IgD-negative memory B cell (primary cell): ENCODE measurements around the gene IRF5. TPM values are rescaled to one million over a fixed set of nuclear protein-coding genes. Genes with fewer than 3 reads are reported as not detected.

Source experiments
- H3K27ac Mint-ChIP-seq, 3 donors: one replicate each; pipeline ENCODE4 v1.8.0; 2020 to 2022; ENCODE audit warnings: mild to moderate bottlenecking in 3 of 3, mixed read lengths in 3 of 3, moderate library complexity in 1 of 3
- H3K27me3 Mint-ChIP-seq: one replicate; pipeline ENCODE4 v1.8.0; 2021; ENCODE audit warnings: mixed read lengths
- H3K36me3 Mint-ChIP-seq: one replicate; pipeline ENCODE4 v1.8.0; 2020; ENCODE audit warnings: mild to moderate bottlenecking, mixed read lengths
- H3K4me1 Mint-ChIP-seq, 3 donors: one replicate each; pipeline ENCODE4 v1.8.0; 2020 to 2022; ENCODE audit warnings: mixed read lengths in 3 of 3, mild to moderate bottlenecking in 1 of 3
- H3K4me3 Mint-ChIP-seq, 4 donors: one replicate each; pipeline ENCODE4 v1.8.0; 2020 to 2022; ENCODE audit warnings: mild to moderate bottlenecking in 4 of 4, mixed read lengths in 4 of 4, moderate library complexity in 3 of 4
- H3K9me3 Mint-ChIP-seq, 3 donors: one replicate each; pipeline ENCODE4 v1.8.0; 2020 to 2021; ENCODE audit warnings: mixed read lengths in 3 of 3, mild to moderate bottlenecking in 1 of 3
- polyA plus RNA-seq: library from polyadenylated mRNA; unstranded; fragments of 300-500 nt; fragmentation: Illumina TruSeq; gene quantifications from one replicate; pipeline ENCODE4 v1.2.3, GENCODE V29; 2021

IRF5 gene
- polyA plus RNA-seq, 1 donor from 2014 or later = 132 TPM

GRCh38 chr7:128948976-128949760, 11.4 kb downstream of the IRF5 start:
- Mint-ChIP-seq H3K36me3 (peaks cover 8% of the 10 kb centered on the region), H3K9me3 (no peaks in the 10 kb centered on the region), H3K4me1 (peaks cover 8 to 14% (median 10%) of the 10 kb centered on the region in 3 donors), H3K27ac (peak overlapping the region in 1 of 3 donors; percentile 77), H3K4me3 (peak overlapping the region in 1 of 4 donors; percentile 14), H3K27me3 (no peaks in the 10 kb centered on the region)

- Mint-ChIP-seq H3K4me1 (peaks cover 17 to 25% (median 21%) of the 10 kb centered on the region in 3 donors), H3K27me3 (no peaks in the 10 kb centered on the region)
Measured at GRCh38 chr7:128951296-128951695, 13.6 kb downstream of the IRF5 start.

GRCh38 chr7:128954150-128954549, 16.4 kb downstream of the IRF5 start:
- Mint-ChIP-seq H3K4me3 (peak overlapping the region in 2 of 4 donors; percentile 54 to 63), H3K27me3 (no peaks in the 10 kb centered on the region)

More at GRCh38 chr7:128951296-128951695, 13.6 kb downstream of the IRF5 start:
- no peaks in the 10 kb centered on the region for H3K9me3 Mint-ChIP-seq
- H3K4me3 Mint-ChIP-seq = no peak overlapping the region
- peak overlapping the region; percentile 39 to 61 (median 46) for H3K27ac Mint-ChIP-seq
- H3K36me3 Mint-ChIP-seq = peaks cover 7% of the 10 kb centered on the region

DNA sequence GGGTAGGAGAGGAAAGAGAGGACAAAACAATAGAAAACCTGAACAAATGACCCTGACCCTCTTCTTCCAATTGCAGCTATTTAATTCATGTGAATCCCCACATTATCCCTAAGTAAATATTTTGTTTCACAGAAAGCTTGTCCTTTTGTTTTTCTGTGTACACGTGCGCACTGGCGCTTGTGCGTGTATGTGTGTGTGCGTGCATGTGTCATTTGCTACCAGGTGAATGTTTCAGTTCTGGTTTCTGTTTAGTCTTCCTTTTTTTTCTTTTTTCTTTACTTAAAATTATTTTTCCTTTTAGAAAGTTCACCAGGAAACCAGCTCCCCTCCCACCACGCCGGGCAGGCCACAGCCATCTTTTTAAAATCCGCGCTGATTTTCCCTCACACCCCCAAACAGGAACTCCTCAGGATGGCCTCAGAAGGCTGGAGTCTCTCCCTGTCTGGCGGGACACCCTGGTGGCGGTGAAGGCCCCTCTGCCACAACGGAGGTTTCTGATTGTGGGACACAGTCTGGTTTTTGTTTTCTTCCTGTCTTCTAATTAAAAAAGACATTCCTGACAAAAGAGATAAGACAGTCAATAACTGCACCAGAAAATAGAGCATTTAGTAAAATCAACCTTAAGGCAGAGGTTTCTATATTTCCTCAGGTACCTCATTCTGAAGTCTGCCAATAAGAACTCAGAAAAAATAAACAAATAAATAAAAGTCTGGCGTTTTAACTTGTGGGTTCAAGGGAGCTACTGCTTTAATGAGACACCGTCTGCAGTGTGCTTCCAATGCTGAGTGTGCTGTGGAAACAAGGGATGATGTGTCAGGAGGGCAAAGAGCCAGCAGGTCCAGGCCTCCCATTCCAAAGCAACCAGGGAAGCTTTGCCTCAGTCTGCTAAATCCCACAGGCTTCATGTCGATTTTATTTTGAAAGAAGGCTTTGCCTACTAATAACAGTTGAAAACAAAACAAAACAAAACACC, 17.4 kb downstream of the IRF5 start:
- Mint-ChIP-seq H3K27ac (peak overlapping the region; percentile 83 to 97 (median 97)), H3K27me3 (no peaks in the 10 kb centered on the region), H3K36me3 (peaks cover 15% of the 10 kb centered on the region), H3K4me1 (peaks cover 21 to 28% (median 24%) of the 10 kb centered on the region in 3 donors), H3K9me3 (no peaks in the 10 kb centered on the region), H3K4me3 (peak overlapping the region; percentile 54 to 92 (median 78))

More at GRCh38 chr7:128954150-128954549, 16.4 kb downstream of the IRF5 start:
- Mint-ChIP-seq H3K4me1 (peaks cover 21 to 28% (median 24%) of the 10 kb centered on the region in 3 donors), H3K27ac (peak overlapping the region; percentile 83 to 97 (median 86)), H3K36me3 (peaks cover 10% of the 10 kb centered on the region), H3K9me3 (no peaks in the 10 kb centered on the region)

- H3K4me1 Mint-ChIP-seq = peaks cover 21 to 28% (median 24%) of the 10 kb centered on the region in 3 donors
- H3K4me3 Mint-ChIP-seq = peak overlapping the region in 1 of 4 donors; percentile 92
- H3K27ac Mint-ChIP-seq = peak overlapping the region in 2 of 3 donors; percentile 83 to 97
- no peaks in the 10 kb centered on the region for H3K9me3 Mint-ChIP-seq
- peaks cover 15% of the 10 kb centered on the region for H3K36me3 Mint-ChIP-seq
- H3K27me3 Mint-ChIP-seq = no peaks in the 10 kb centered on the region
Measured at GRCh38 chr7:128955981-128956380, 18.3 kb downstream of the IRF5 start.

DNA sequence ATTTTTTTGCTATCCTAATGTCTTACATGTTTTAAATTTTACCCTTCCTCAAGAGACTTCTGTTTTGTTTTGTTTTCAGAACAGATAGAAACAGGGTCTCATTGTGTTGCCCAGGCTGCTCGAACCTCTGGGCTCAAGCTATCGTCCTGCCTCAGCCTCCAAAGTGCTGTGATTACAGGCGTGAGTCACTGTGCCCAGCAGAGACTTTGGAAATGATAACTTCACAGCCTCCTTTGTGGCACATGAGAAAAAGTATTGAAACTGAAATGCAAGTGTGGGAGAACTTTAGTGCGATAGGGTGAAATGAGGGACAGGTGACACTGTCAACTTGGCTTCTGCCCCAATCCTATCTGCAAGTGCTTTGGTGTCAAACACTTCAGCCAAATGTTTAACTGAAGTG, 21.6 kb downstream of the IRF5 start:
- peak overlapping the region in 1 of 3 donors; percentile 89 for H3K27ac Mint-ChIP-seq
- H3K4me1 Mint-ChIP-seq = peaks cover 28 to 32% (median 31%) of the 10 kb centered on the region in 3 donors
- no peaks in the 10 kb centered on the region for H3K9me3 Mint-ChIP-seq
- H3K4me3 Mint-ChIP-seq = no peak overlapping the region
- no peaks in the 10 kb centered on the region for H3K27me3 Mint-ChIP-seq
- H3K36me3 Mint-ChIP-seq = peaks cover 16% of the 10 kb centered on the region

DNA sequence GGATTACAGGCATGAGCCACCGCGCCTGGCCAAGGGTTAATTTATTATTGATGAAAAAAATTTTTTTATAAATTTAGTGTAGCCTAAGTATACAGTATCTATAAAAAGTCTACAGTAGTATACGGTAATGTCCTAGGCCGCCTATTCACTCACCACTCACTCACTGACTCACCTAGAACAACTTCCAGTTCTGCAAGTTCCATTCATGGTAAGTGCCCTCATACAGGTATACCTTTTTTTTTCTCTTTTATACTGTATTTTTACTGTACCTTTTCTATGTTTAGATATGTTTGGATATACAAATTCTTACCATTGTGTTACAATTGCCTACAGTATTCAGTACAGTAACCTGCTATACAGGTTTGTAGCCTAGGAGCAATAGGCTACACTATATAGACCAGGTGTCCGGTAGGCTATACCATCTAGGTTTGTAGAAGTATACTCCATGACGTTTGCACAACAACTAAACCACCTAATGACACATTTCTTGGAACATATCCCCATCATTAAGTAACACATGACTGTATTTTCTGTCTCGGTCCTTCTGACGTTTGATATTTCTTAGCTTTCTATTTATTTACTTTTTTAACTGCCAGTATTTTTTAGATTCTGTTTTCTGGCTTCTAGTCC, 23.4 kb downstream of the IRF5 start:
- Mint-ChIP-seq H3K4me1 (peaks cover 15 to 24% (median 18%) of the 10 kb centered on the region in 3 donors), H3K36me3 (peaks cover 16% of the 10 kb centered on the region)

DNA sequence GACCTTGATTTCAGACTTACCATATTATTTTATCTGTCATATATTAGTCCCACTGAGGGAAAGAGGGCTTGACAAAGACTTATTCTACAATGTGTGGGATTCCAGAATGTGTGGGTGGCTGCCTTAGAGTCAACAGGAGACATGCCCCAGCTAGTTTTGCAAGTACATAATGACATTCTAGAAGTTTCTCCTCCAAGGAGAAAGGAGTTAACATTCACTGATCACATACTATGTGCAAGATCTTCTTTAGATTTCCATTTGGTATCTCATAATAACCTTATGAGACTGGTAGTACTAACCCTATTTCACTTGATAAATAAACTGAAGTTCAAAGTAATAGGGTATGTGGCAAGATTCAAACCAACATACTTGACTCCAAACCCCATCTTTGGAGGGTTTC, 25.2 kb downstream of the IRF5 start:
- Mint-ChIP-seq H3K4me1 (peaks cover 11 to 22% (median 15%) of the 10 kb centered on the region in 3 donors), H3K27me3 (no peaks in the 10 kb centered on the region), H3K4me3 (peak overlapping the region in 1 of 4 donors; percentile 48), H3K27ac (peak overlapping the region; percentile 69 to 91 (median 91)), H3K9me3 (no peaks in the 10 kb centered on the region), H3K36me3 (peaks cover 16% of the 10 kb centered on the region)

More for the DNA sequence above, 23.4 kb downstream of the IRF5 start:
- Mint-ChIP-seq H3K4me3 (no peak overlapping the region), H3K27ac (peak overlapping the region in 2 of 3 donors; percentile 30 to 60), H3K9me3 (no peaks in the 10 kb centered on the region), H3K27me3 (no peaks in the 10 kb centered on the region)

DNA sequence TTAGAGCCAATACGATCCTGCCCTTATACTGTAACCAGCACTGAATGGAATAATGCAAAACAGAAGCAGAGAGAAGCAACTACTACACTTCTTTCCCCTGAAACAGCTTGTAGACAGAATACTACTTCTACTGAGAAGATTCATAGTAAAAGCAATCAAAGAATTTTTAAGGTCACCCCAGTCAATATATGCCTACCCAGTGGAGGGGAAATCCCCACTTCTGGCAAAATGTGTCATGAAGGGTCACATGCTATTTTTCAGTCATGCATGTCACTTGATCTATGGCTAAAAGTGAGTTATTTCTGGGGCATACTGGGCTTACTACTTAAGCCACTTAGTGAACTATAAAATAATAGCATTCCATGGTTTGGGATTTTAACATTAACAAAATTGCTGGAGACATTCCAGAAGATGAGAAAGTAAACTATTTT, 25.6 kb downstream of the IRF5 start:
- peaks cover 11 to 22% (median 15%) of the 10 kb centered on the region in 3 donors for H3K4me1 Mint-ChIP-seq
- peak overlapping the region; percentile 69 to 91 (median 91) for H3K27ac Mint-ChIP-seq
- H3K4me3 Mint-ChIP-seq = peak overlapping the region in 2 of 4 donors; percentile 48 to 79
- peaks cover 16% of the 10 kb centered on the region for H3K36me3 Mint-ChIP-seq
- H3K27me3 Mint-ChIP-seq = no peaks in the 10 kb centered on the region
- no peaks in the 10 kb centered on the region for H3K9me3 Mint-ChIP-seq

GRCh38 chr7:128968624-128969023, 30.9 kb downstream of the IRF5 start:
- H3K27ac Mint-ChIP-seq = no peak overlapping the region
- no peaks in the 10 kb centered on the region for H3K27me3 Mint-ChIP-seq
- peaks cover 5% of the 10 kb centered on the region for H3K36me3 Mint-ChIP-seq
- peaks cover 3 to 7% (median 3%) of the 10 kb centered on the region in 3 donors for H3K4me1 Mint-ChIP-seq
- no peaks in the 10 kb centered on the region for H3K9me3 Mint-ChIP-seq
- no peak overlapping the region for H3K4me3 Mint-ChIP-seq

GRCh38 chr7:128974241-128974934, 36.7 kb downstream of the IRF5 start:
- Mint-ChIP-seq H3K27ac (peak overlapping the region in 1 of 3 donors; percentile 22), H3K9me3 (no peaks in the 10 kb centered on the region), H3K36me3 (peaks cover 14% of the 10 kb centered on the region)

GRCh38 chr7:128982105-128982504, 44.4 kb downstream of the IRF5 start:
- no peaks in the 10 kb centered on the region for H3K4me1 Mint-ChIP-seq
- no peak overlapping the region for H3K27ac Mint-ChIP-seq
- no peaks in the 10 kb centered on the region for H3K27me3 Mint-ChIP-seq
- H3K9me3 Mint-ChIP-seq = no peaks in the 10 kb centered on the region
- peaks cover 10% of the 10 kb centered on the region for H3K36me3 Mint-ChIP-seq
- no peak overlapping the region for H3K4me3 Mint-ChIP-seq

More at GRCh38 chr7:128974241-128974934, 36.7 kb downstream of the IRF5 start:
- Mint-ChIP-seq H3K27me3 (no peaks in the 10 kb centered on the region), H3K4me1 (no peaks in the 10 kb centered on the region), H3K4me3 (no peak overlapping the region)

- Mint-ChIP-seq H3K36me3 (peaks cover 10% of the 10 kb centered on the region), H3K27me3 (no peaks in the 10 kb centered on the region), H3K9me3 (no peaks in the 10 kb centered on the region), H3K27ac (no peak overlapping the region), H3K4me1 (no peaks in the 10 kb centered on the region), H3K4me3 (no peak overlapping the region)
Measured at GRCh38 chr7:128985660-128986059, 47.9 kb downstream of the IRF5 start.

GRCh38 chr7:128986609-128987008, 48.9 kb downstream of the IRF5 start:
- Mint-ChIP-seq H3K27ac (no peak overlapping the region), H3K4me1 (no peaks in the 10 kb centered on the region), H3K9me3 (no peaks in the 10 kb centered on the region), H3K4me3 (no peak overlapping the region), H3K36me3 (peaks cover 9% of the 10 kb centered on the region), H3K27me3 (no peaks in the 10 kb centered on the region)
